Immature natural killer cell (primary cell): Measurements from ENCODE around the gene KCNA4. TPM values are rescaled to one million over a fixed set of nuclear protein-coding genes. Genes with fewer than 3 reads are reported as not detected.

Experiments
- DNase-seq, 3 donors: peaks; one replicate each; pipeline ENCODE4 v3.0.0; 2022; ENCODE audit warnings: mixed read lengths in 1 of 3
- H3K27ac Mint-ChIP-seq, 6 donors: one replicate each; pipeline ENCODE4 v1.8.0; 2020; ENCODE audit warnings: mixed read lengths in 6 of 6, mild to moderate bottlenecking in 5 of 6, inconsistent platforms in 4 of 6, moderate library complexity in 3 of 6
- H3K27me3 Mint-ChIP-seq, 3 donors: one replicate each; pipeline ENCODE4 v1.8.0; 2020 to 2021; ENCODE audit warnings: low read depth in 3 of 3, mild to moderate bottlenecking in 3 of 3, mixed read lengths in 3 of 3, moderate library complexity in 3 of 3, inconsistent platforms in 1 of 3
- H3K36me3 Mint-ChIP-seq, 3 donors: one replicate each; pipeline ENCODE4 v1.8.0; 2020; ENCODE audit warnings: mixed read lengths in 3 of 3, inconsistent platforms in 2 of 3, mild to moderate bottlenecking in 2 of 3
- H3K4me1 Mint-ChIP-seq, 2 donors: one replicate each; pipeline ENCODE4 v1.8.0; 2020; ENCODE audit warnings: inconsistent platforms in 2 of 2, mild to moderate bottlenecking in 2 of 2, mixed read lengths in 2 of 2, moderate library complexity in 1 of 2
- H3K4me3 Mint-ChIP-seq, 5 donors: one replicate each; pipeline ENCODE4 v1.8.0; 2020; ENCODE audit warnings: mild to moderate bottlenecking in 5 of 5, mixed read lengths in 5 of 5, inconsistent platforms in 3 of 5, moderate library complexity in 3 of 5
- H3K9me3 Mint-ChIP-seq, 6 donors: one replicate each; pipeline ENCODE4 v1.8.0; 2020; ENCODE audit warnings: mild to moderate bottlenecking in 6 of 6, mixed read lengths in 6 of 6, inconsistent platforms in 4 of 6, moderate library complexity in 3 of 6
- polyA plus RNA-seq, 3 donors: library from polyadenylated mRNA; unstranded; fragments of 300-500 nt; fragmentation: Illumina TruSeq; gene quantifications; one replicate each; pipeline ENCODE4 v1.2.3, GENCODE V29; 2021

The KCNA4 gene
- polyA plus RNA-seq, 3 donors from 2014 or later, result not detected

- Mint-ChIP-seq H3K4me1 (no peaks in the 10 kb centered on the region), H3K4me3 (no peak overlapping the region), H3K36me3 (peaks cover 3 to 7% (median 4%) of the 10 kb centered on the region in 3 donors), H3K9me3 (peaks cover 5 to 33% (median 14%) of the 10 kb centered on the region in 6 donors), H3K27me3 (peaks cover 6 to 15% (median 13%) of the 10 kb centered on the region in 3 donors), H3K27ac (no peak overlapping the region)
- DNase-seq, result no peak
These were observed 1.7 kb upstream of the KCNA4 start for GRCh38 chr11:30018495-30018894.

- Mint-ChIP-seq H3K27me3 (peaks cover 6 to 15% (median 13%) of the 10 kb centered on the region in 3 donors), H3K4me1 (no peaks in the 10 kb centered on the region), H3K9me3 (peaks cover 5 to 29% (median 12%) of the 10 kb centered on the region in 6 donors)
These were observed 640 bp upstream of the KCNA4 start for GRCh38 chr11:30017445-30017895.

GRCh38 chr11:30015725-30016412 lies 961 bp downstream of the KCNA4 start:
- Mint-ChIP-seq H3K27me3 (peaks cover 6 to 15% (median 13%) of the 10 kb centered on the region in 3 donors), H3K36me3 (peaks cover 3 to 7% (median 4%) of the 10 kb centered on the region in 3 donors), H3K4me3 (no peak overlapping the region), H3K9me3 (peaks cover 5 to 30% (median 13%) of the 10 kb centered on the region in 6 donors), H3K4me1 (no peaks in the 10 kb centered on the region), H3K27ac (no peak overlapping the region)
- DNase-seq, result no peak

More at GRCh38 chr11:30017445-30017895, 640 bp upstream of the KCNA4 start:
- no peak overlapping the region for H3K4me3 Mint-ChIP-seq
- H3K27ac Mint-ChIP-seq, result no peak overlapping the region
- H3K36me3 Mint-ChIP-seq, result peaks cover 3 to 7% (median 4%) of the 10 kb centered on the region in 3 donors
- DNase-seq, result no peak

GRCh38 chr11:30012346-30012745 lies 4.5 kb downstream of the KCNA4 start:
- H3K36me3 Mint-ChIP-seq, result no peaks in the 10 kb centered on the region
- no peak overlapping the region for H3K27ac Mint-ChIP-seq
- H3K4me1 Mint-ChIP-seq, result no peaks in the 10 kb centered on the region
- H3K9me3 Mint-ChIP-seq, result peaks cover 0 to 9% (median 4%) of the 10 kb centered on the region in 6 donors
- H3K4me3 Mint-ChIP-seq, result no peak overlapping the region
- H3K27me3 Mint-ChIP-seq, result no peaks in the 10 kb centered on the region
- no peak for DNase-seq

GRCh38 chr11:30009060-30009459 lies 7.8 kb downstream of the KCNA4 start:
- no peak overlapping the region for H3K27ac Mint-ChIP-seq

GRCh38 chr11:30006876-30007275 lies 10.0 kb downstream of the KCNA4 start:
- Mint-ChIP-seq H3K4me1 (no peaks in the 10 kb centered on the region), H3K9me3 (peaks cover 0 to 7% (median 3%) of the 10 kb centered on the region in 6 donors), H3K4me3 (no peak overlapping the region), H3K27ac (no peak overlapping the region), H3K27me3 (no peaks in the 10 kb centered on the region), H3K36me3 (no peaks in the 10 kb centered on the region)
- no peak for DNase-seq

More at GRCh38 chr11:30009060-30009459, 7.8 kb downstream of the KCNA4 start:
- Mint-ChIP-seq H3K36me3 (no peaks in the 10 kb centered on the region), H3K27me3 (no peaks in the 10 kb centered on the region), H3K4me1 (no peaks in the 10 kb centered on the region), H3K4me3 (no peak overlapping the region), H3K9me3 (peaks cover 0 to 9% (median 3%) of the 10 kb centered on the region in 6 donors)
- no peak for DNase-seq

GRCh38 chr11:30002157-30002785 lies 14.6 kb downstream of the KCNA4 start:
- no peaks in the 10 kb centered on the region for H3K36me3 Mint-ChIP-seq
- H3K4me1 Mint-ChIP-seq, result no peaks in the 10 kb centered on the region
- H3K4me3 Mint-ChIP-seq, result no peak overlapping the region

GRCh38 chr11:30000986-30001750 lies 15.7 kb downstream of the KCNA4 start:
- Mint-ChIP-seq H3K27me3 (no peaks in the 10 kb centered on the region), H3K4me1 (no peaks in the 10 kb centered on the region), H3K9me3 (peaks cover 0 to 9% (median 1%) of the 10 kb centered on the region in 6 donors), H3K36me3 (no peaks in the 10 kb centered on the region), H3K27ac (no peak overlapping the region), H3K4me3 (no peak overlapping the region)
- no peak for DNase-seq

More at GRCh38 chr11:30002157-30002785, 14.6 kb downstream of the KCNA4 start:
- Mint-ChIP-seq H3K9me3 (peaks cover 0 to 9% (median 0%) of the 10 kb centered on the region in 6 donors), H3K27ac (no peak overlapping the region), H3K27me3 (no peaks in the 10 kb centered on the region)
- no peak for DNase-seq

GRCh38 chr11:29996016-29996415 lies 20.8 kb downstream of the KCNA4 start:
- Mint-ChIP-seq H3K36me3 (no peaks in the 10 kb centered on the region), H3K27me3 (peaks cover 0 to 4% (median 0%) of the 10 kb centered on the region in 3 donors), H3K4me1 (no peaks in the 10 kb centered on the region), H3K9me3 (peaks cover 0 to 13% (median 5%) of the 10 kb centered on the region in 6 donors), H3K27ac (no peak overlapping the region), H3K4me3 (no peak overlapping the region)
- no peak for DNase-seq

- no peak for DNase-seq
- Mint-ChIP-seq H3K36me3 (no peaks in the 10 kb centered on the region), H3K4me1 (no peaks in the 10 kb centered on the region), H3K27ac (no peak overlapping the region), H3K9me3 (peaks cover 0 to 17% (median 2%) of the 10 kb centered on the region in 6 donors), H3K4me3 (no peak overlapping the region), H3K27me3 (peaks cover 0 to 2% (median 0%) of the 10 kb centered on the region in 3 donors)
These were observed 27.5 kb downstream of the KCNA4 start for GRCh38 chr11:29989174-29989970.

- H3K27me3 Mint-ChIP-seq, result peaks cover 0 to 1% (median 0%) of the 10 kb centered on the region in 3 donors
- H3K4me1 Mint-ChIP-seq, result no peaks in the 10 kb centered on the region
- no peak for DNase-seq
- H3K27ac Mint-ChIP-seq, result no peak overlapping the region
- H3K36me3 Mint-ChIP-seq, result no peaks in the 10 kb centered on the region
- peaks cover 0 to 11% (median 3%) of the 10 kb centered on the region in 6 donors for H3K9me3 Mint-ChIP-seq
- H3K4me3 Mint-ChIP-seq, result no peak overlapping the region
These were observed 31.6 kb downstream of the KCNA4 start for GRCh38 chr11:29985248-29985647.

- Mint-ChIP-seq H3K27ac (no peak overlapping the region), H3K36me3 (no peaks in the 10 kb centered on the region)
These were observed 32.3 kb downstream of the KCNA4 start for GRCh38 chr11:29984544-29984943.

GRCh38 chr11:29978549-29978948 lies 38.3 kb downstream of the KCNA4 start:
- Mint-ChIP-seq H3K9me3 (peaks cover 1 to 32% (median 23%) of the 10 kb centered on the region in 6 donors), H3K4me3 (no peak overlapping the region), H3K36me3 (no peaks in the 10 kb centered on the region), H3K27ac (no peak overlapping the region), H3K4me1 (no peaks in the 10 kb centered on the region), H3K27me3 (no peaks in the 10 kb centered on the region)
- no peak for DNase-seq

More at GRCh38 chr11:29984544-29984943, 32.3 kb downstream of the KCNA4 start:
- H3K4me3 Mint-ChIP-seq, result no peak overlapping the region
- H3K27me3 Mint-ChIP-seq, result peaks cover 0 to 1% (median 0%) of the 10 kb centered on the region in 3 donors
- no peak for DNase-seq
- H3K4me1 Mint-ChIP-seq, result no peaks in the 10 kb centered on the region
- H3K9me3 Mint-ChIP-seq, result peaks cover 0 to 17% (median 3%) of the 10 kb centered on the region in 6 donors
